Panc1 (cell line): ENCODE results near the gene P2RY2.

Experiments
- CTCF ChIP-seq: fragments of 450-650 bp; IDR thresholded peaks from 2 replicates; pipeline ENCODE4 v1.5.1; 2017; ENCODE audit warnings: mild to moderate bottlenecking
- TF ChIP-seq, protein P1 (sequence below), 2 experiments: IDR thresholded peaks; 2 replicates each; pipeline ENCODE4 v1.6.1; 2011 to 2012; ENCODE audit warnings: low read depth in 2 of 2, control low read depth in 1 of 2, low read length in 1 of 2, mild to moderate bottlenecking in 1 of 2, moderate library complexity in 1 of 2; ENCODE audit not compliant: insufficient read depth in 1 of 2

DNA sequence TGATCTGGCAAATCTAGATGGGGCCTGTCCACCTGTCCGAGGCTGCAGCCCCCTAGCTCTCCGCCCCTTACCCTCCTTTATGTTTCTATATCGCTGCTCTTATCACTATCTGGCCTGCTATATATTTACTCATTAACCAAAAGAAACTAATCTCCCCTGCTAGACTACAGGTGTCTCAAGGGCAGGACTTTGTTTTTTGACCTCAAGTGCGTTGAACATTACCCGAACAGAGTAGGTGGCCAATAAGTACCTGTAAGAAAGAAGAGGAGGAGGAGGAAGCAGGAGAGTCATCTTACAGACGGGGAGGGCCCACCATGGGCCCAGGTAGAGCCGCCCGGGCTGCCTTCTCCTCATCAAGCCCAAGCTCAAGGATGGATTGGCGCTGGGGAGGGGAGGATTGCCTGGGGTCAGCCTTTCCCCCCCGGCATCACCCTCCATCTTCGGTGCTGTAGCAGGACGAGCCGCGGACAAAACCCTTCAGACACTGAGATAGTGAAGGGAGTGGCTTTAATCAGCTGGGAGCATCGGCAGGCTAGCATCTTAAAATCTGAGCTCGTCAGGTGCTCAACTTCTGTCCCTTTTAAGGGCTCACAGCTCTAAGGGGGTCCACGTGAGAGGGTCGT lies 52.9 kb downstream of the P2RY2 start:
- no peak for TF ChIP-seq CTCF
- TF ChIP-seq, protein P1, sequence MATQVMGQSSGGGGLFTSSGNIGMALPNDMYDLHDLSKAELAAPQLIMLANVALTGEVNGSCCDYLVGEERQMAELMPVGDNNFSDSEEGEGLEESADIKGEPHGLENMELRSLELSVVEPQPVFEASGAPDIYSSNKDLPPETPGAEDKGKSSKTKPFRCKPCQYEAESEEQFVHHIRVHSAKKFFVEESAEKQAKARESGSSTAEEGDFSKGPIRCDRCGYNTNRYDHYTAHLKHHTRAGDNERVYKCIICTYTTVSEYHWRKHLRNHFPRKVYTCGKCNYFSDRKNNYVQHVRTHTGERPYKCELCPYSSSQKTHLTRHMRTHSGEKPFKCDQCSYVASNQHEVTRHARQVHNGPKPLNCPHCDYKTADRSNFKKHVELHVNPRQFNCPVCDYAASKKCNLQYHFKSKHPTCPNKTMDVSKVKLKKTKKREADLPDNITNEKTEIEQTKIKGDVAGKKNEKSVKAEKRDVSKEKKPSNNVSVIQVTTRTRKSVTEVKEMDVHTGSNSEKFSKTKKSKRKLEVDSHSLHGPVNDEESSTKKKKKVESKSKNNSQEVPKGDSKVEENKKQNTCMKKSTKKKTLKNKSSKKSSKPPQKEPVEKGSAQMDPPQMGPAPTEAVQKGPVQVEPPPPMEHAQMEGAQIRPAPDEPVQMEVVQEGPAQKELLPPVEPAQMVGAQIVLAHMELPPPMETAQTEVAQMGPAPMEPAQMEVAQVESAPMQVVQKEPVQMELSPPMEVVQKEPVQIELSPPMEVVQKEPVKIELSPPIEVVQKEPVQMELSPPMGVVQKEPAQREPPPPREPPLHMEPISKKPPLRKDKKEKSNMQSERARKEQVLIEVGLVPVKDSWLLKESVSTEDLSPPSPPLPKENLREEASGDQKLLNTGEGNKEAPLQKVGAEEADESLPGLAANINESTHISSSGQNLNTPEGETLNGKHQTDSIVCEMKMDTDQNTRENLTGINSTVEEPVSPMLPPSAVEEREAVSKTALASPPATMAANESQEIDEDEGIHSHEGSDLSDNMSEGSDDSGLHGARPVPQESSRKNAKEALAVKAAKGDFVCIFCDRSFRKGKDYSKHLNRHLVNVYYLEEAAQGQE (IDR thresholded peaks at IDR 0.05; ENCODE audit: insufficient read depth in 1 of 2, low read depth in 2 of 2, low read length in 1 of 2) = no peak
